Testis (tissue), 3 donors: ENCODE results near the gene MAN1C1. TPM values are rescaled to one million over a fixed set of nuclear protein-coding genes. Genes with fewer than 3 reads are reported as not detected.
"Not testable (repeated sequence)": the region's sequence is repeated elsewhere in the genome, so short reads cannot be mapped to it uniquely, and the experiment has no call there.

Source experiments
- DNase-seq: peaks from one replicate; pipeline ENCODE4 v3.0.0-alpha.2; 2019
- H3K27ac ChIP-seq, 2 donors: fragments of 200-600 bp; sonication (generic); one replicate each; pipeline ENCODE4 v1.5.1; 2019
- H3K27me3 ChIP-seq: fragments of 200-600 bp; sonication (generic); one replicate; pipeline ENCODE4 v1.5.1; 2019
- H3K36me3 ChIP-seq: fragments of 200-600 bp; sonication (generic); one replicate; pipeline ENCODE4 v1.5.1; 2017; ENCODE audit warnings: low read depth; ENCODE audit errors: missing control alignments
- H3K4me1 ChIP-seq: fragments of 200-600 bp; sonication (generic); one replicate; pipeline ENCODE4 v1.5.1; 2019
- H3K4me3 ChIP-seq, 2 donors: fragments of 200-600 bp; sonication (generic); one replicate each; pipeline ENCODE4 v1.5.1; 2017 to 2019
- H3K9me3 ChIP-seq: fragments of 200-600 bp; sonication (generic); one replicate; pipeline ENCODE4 v1.5.1; 2017
- CTCF ChIP-seq, 3 experiments: fragments of 450-650 bp in 2 of 3; fragments of 200-600 bp in 1 of 3; sonication (generic) in 1 of 3; IDR thresholded peaks; one replicate each; pipeline ENCODE4 v1.5.1; 2016 to 2019; ENCODE audit warnings: antibody characterized with exemption in 3 of 3, mild to moderate bottlenecking in 2 of 3, moderate library complexity in 1 of 3
- POLR2A ChIP-seq: fragments of 450-650 bp; IDR thresholded peaks from one replicate; pipeline ENCODE4 v1.6.1; 2017; ENCODE audit warnings: antibody characterized with exemption, mild to moderate bottlenecking, moderate library complexity
- WGBS, 2 donors: methylation state at CpG; one replicate each; pipeline ENCODE4 v1.1.5; 2018; 5-methylcytosine and 5-hydroxymethylcytosine counted together
- intact Hi-C: fragments of 100-400 bp; cut with DNase I; formaldehyde crosslinking; loops from one replicate; pipeline ENCODE4 v1.15.1; 2023; ENCODE audit warnings: low total_unique reads
- polyA plus RNA-seq: library from polyadenylated mRNA; stranded (reverse); fragments of 350-450 nt; fragmentation: Illumina TruSeq; extraction: RNeasy Lipid Tissue Mini Kit (QIAGEN cat#74804); gene quantifications from one replicate; pipeline ENCODE4 v1.2.3, GENCODE V29; 2014; ENCODE audit warnings: low read depth, low replicate concordance; ENCODE audit not compliant: insufficient read depth
- total RNA-seq, 2 donors: library from RNA; depleted of rRNA; stranded (reverse); fragments of >200 nt; gene quantifications; one replicate each; pipeline ENCODE4 v1.2.3, GENCODE V29; 2016

The MAN1C1 gene
- total and polyA plus RNA-seq, 3 donors from 2014 or later, result 12.8 to 21.1 (median 14.8) TPM

GRCh38 chr1:25599969-25600610 lies 16.5 kb upstream of the MAN1C1 start:
- no peak overlapping the region for H3K27ac ChIP-seq
- no peaks in the 10 kb centered on the region for H3K9me3 ChIP-seq
- TF ChIP-seq CTCF (IDR thresholded peaks at IDR 0.05) (no peak), POLR2A (no peak)
- H3K4me3 ChIP-seq, result no peak overlapping the region
- intact Hi-C loops, result no loop called here
- H3K36me3 ChIP-seq, result no peaks in the 10 kb centered on the region
- no peak for DNase-seq
- no peaks in the 10 kb centered on the region for H3K4me1 ChIP-seq
- no peaks in the 10 kb centered on the region for H3K27me3 ChIP-seq
- WGBS, 2 donors, result 87 to 91% methylated on average over 7 of the region's 7 CpGs

GRCh38 chr1:25600971-25601699 lies 15.5 kb upstream of the MAN1C1 start:
- H3K4me3 ChIP-seq, H3K27ac ChIP-seq, intact Hi-C loops, H3K36me3 ChIP-seq, H3K27me3 ChIP-seq, H3K9me3 ChIP-seq, DNase-seq, H3K4me1 ChIP-seq: not testable (repeated sequence)
- WGBS, 2 donors, result 92 to 94% methylated on average over 5 of the region's 5 CpGs

GRCh38 chr1:25603779-25604538 lies 12.6 kb upstream of the MAN1C1 start:
- DNase-seq, intact Hi-C loops, H3K9me3 ChIP-seq, H3K27me3 ChIP-seq, H3K27ac ChIP-seq, H3K36me3 ChIP-seq, H3K4me3 ChIP-seq, H3K4me1 ChIP-seq: not testable (repeated sequence)
- WGBS, 2 donors, result 79% methylated on average over 16 of the region's 55 CpGs; no CpG with 5 or more reads in 1 of the 2 donors

- WGBS, 2 donors, result 89 to 95% methylated on average over 5 of the region's 5 CpGs
- H3K4me3 ChIP-seq, result no peak overlapping the region
- no peaks in the 10 kb centered on the region for H3K27me3 ChIP-seq
- TF ChIP-seq POLR2A (no peak), CTCF (IDR thresholded peaks at IDR 0.05) (no peak)
- no peak for DNase-seq
- no peaks in the 10 kb centered on the region for H3K36me3 ChIP-seq
- no peak overlapping the region for H3K27ac ChIP-seq
- no peaks in the 10 kb centered on the region for H3K9me3 ChIP-seq
- H3K4me1 ChIP-seq, result peaks cover 16% of the 10 kb centered on the region
- intact Hi-C loops, result no loop called here
Observed at GRCh38 chr1:25607123-25607522, 9.5 kb upstream of the MAN1C1 start.

GRCh38 chr1:25608488-25609178 lies 8.0 kb upstream of the MAN1C1 start:
- TF ChIP-seq CTCF (IDR thresholded peaks at IDR 0.05), result peak; percentile 70 to 78 (median 77)
- no peak for TF ChIP-seq POLR2A
- WGBS, 2 donors, result 25% methylated on average over 15 of the region's 15 CpGs
- no peak overlapping the region for H3K27ac ChIP-seq
- H3K27me3 ChIP-seq, result no peaks in the 10 kb centered on the region
- DNase-seq, result peak; percentile 93
- no peaks in the 10 kb centered on the region for H3K36me3 ChIP-seq
- H3K4me1 ChIP-seq, result peaks cover 16% of the 10 kb centered on the region
- H3K9me3 ChIP-seq, result no peaks in the 10 kb centered on the region
- H3K4me3 ChIP-seq, result no peak overlapping the region
- intact Hi-C loops, result loop anchor here (2.0 kb wide), 1 partner anchor 192 kb away; the partner anchor contains the start of gene SELENON
